GM18873 (cell line): ENCODE results near the gene NRIP3.

Experiments used
- ATAC-seq: cut with Tn5 transposase; IDR thresholded peaks from one replicate; pipeline ENCODE4 v1.9.1; 2021; ENCODE audit warnings: mild to moderate bottlenecking, moderate library complexity, moderate number of reproducible peaks; ENCODE audit not compliant: unreplicated experiment, low FRiP score

NRIP3 gene

GRCh38 chr11:9003573-9004182, at the start of gene NRIP3:
TSS of gene NRIP3 (minus strand) at chr11:9004001. CDS start at chr11:9003935, 66 bp downstream.
- no peak for ATAC-seq

DNA sequence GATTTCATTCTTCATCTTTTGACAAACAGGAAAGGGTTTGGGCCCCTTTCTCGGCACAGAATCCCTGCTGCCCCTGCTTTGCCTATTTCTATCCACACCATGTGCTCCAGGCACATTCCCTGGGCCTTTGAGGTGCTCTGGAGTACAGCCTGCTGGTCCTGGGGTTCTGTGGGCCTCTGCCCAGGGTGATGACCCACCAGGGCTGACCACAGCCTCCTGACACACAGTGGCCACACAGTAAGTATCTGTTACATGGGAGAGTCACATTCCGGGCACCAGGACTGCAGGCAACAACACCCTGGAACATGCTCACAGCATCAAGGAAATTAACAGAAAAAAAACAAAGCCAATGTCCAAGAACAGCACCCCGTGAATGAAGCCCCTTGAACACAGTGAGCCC, 48.5 kb upstream of the NRIP3 start:
- no peak for ATAC-seq

GRCh38 chr11:9049959-9050358, 46.2 kb upstream of the NRIP3 start:
- ATAC-seq, result no peak

DNA sequence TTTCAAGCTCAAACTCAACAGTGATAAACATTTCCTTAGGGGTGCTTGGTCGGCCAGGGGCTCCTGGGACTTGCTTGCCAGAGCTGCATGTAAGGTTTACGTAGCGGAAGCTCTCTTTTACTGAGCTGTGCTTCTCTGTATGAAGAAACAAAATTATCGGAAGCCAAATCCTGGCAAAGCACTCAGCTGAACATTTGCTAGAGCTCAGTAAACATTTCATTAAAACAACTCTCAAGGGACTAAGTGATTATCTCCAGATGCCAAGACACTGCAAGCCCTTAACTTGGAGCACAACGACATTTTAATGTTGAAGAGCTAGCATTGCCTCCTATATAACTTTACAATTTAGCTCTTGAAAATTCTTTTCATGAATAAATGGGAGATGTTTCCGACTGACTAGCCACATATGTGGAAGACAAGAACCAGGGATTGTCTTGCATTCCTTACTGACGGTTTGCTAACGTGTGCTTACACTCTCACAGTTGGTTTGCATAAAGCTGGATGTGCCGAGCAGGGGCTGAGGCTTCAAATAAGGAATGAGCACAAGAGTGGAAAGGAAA, 44.2 kb upstream of the NRIP3 start:
- no peak for ATAC-seq

DNA sequence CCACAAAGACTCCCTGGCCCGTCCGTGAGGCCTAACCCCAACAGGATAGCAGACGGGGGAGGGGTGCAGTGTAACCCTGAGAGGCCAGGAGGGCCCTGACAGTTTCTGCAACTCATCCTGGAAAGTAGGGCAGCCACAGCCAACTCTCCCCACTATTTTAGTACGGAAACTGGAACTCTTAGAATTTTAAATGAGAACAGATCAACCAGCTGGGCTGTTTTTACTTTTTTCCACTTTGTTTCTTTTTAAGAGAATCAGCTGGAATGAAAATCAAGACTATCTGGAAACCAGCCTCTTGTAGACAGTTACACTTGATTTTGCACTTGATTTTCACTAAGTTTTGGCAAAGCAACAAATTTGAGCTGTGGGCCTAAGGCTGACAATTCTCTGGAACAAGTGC, 42.7 kb upstream of the NRIP3 start:
- ATAC-seq, result no peak

GRCh38 chr11:9042488-9042887, 38.7 kb upstream of the NRIP3 start:
- ATAC-seq, result no peak

- no peak for ATAC-seq
These were observed 37.9 kb upstream of the NRIP3 start for GRCh38 chr11:9041747-9042146.

- ATAC-seq, result no peak
These were observed 36.6 kb upstream of the NRIP3 start for GRCh38 chr11:9040410-9040809.

GRCh38 chr11:9039863-9040262, 36.1 kb upstream of the NRIP3 start:
- ATAC-seq, result no peak

GRCh38 chr11:9039198-9039597, 35.4 kb upstream of the NRIP3 start:
- no peak for ATAC-seq

DNA sequence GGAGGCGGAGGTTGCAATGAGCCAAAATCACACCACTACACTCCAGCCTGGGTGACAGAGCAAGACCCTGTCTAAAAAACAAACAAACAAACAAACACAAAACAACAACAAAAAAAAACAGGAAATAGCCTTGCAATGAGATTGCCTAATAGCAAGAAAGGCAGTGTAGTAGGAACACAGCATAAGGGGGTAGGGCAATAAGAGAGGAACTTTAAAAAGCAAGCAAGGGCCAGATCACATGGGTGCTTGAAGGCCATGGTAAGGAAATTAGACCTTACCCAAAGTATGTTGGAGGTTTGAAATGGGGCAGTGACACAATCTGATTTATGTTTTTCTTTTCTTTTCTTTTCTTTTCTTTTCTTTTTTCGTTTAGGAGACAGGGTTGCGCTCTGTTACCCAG, 34.7 kb upstream of the NRIP3 start:
- no peak for ATAC-seq

DNA sequence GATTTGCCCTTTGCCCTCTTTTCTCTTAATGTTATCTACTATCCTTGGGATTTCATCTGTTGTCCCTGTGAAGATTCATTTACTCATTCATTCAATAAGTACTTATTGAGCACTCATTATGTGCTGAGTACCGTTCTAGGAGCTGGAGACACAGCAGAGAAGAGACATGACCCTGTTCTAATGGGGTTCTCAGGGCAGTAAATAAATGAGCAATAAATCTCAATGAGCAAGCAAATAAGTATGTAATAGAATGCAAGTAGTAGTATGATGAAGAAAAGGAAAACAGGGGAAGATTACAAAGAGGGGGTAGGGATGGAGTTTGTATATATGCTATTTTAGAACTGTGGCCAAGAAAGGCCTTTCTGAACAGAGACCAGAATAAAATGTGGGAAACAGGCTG, 34.2 kb upstream of the NRIP3 start:
- ATAC-seq, result no peak

DNA sequence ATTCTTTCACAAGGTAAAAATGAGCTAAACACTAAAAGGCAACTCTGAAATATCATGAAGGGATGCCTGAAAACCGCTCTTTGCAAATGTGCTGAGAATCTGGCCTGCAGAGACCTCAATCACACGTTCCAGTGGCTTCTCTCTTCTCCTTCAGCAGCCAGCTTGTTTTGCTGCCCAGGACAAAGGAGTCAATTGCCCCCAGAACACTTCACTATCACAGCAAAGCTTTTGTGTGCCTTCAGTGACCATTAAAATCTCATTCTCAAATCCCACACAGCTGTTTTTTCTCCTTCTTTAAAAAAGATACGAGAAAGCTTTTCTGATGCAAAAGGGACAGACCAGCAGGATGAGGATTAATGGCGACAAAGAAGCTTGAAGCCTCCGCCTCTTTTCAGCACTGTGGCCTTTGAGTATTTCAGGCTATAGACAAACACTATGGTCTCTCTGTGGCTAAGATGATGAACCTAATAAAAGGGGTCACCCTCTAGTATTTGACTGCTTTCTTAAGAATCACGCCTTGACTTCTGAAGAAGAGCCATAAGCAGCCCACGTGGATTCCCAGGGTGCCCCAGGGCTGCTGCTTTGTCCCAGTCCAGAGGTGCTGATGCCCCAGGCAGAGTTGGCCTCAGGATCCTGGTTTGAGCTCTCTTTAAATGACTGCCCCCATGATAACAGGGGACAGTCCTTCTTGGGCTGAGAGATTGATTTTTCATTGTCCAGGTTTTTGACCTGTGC, 33.4 kb upstream of the NRIP3 start:
- no peak for ATAC-seq

DNA sequence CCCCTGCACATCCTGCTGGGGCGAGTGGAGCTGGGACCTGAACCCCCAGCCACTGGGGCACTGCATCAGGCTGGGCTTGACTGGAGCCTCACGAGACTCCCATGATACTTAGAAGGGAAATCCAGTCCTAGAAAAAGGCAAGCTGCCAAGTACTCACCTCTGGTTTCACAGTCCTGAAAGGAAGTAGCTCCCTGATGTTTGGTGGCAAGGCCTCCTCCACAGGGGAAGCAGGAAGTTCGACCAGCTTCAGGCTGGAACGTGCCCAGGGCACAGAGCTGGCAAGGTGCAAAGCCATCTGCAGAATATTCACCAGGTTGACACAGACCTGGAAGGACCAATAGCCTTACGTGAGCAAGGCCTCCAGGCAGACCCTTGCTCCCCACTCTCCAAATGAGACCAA, 26.8 kb upstream of the NRIP3 start:
- ATAC-seq, result no peak

DNA sequence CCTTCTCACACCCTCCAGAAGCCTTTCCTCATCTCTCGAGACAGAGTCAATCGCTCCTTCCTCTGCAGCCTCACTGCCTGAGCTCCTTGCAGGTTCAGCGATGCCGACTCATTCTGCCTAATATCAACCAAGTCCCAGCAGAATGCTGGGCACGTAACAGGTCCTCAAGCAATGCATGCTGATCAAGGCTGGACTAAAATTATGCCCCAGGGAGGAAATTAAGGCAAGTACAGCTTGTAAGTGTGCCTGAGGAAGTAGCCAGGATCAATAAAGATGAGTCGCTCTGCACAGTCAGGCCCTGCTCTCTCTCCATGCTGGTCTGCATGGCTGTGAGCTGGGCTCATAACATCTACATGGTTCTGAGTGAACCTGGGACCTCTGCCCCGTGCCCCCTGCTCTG, 25.6 kb upstream of the NRIP3 start:
- ATAC-seq, result no peak

- no peak for ATAC-seq
These were observed 24.8 kb upstream of the NRIP3 start for GRCh38 chr11:9028581-9028980.

DNA sequence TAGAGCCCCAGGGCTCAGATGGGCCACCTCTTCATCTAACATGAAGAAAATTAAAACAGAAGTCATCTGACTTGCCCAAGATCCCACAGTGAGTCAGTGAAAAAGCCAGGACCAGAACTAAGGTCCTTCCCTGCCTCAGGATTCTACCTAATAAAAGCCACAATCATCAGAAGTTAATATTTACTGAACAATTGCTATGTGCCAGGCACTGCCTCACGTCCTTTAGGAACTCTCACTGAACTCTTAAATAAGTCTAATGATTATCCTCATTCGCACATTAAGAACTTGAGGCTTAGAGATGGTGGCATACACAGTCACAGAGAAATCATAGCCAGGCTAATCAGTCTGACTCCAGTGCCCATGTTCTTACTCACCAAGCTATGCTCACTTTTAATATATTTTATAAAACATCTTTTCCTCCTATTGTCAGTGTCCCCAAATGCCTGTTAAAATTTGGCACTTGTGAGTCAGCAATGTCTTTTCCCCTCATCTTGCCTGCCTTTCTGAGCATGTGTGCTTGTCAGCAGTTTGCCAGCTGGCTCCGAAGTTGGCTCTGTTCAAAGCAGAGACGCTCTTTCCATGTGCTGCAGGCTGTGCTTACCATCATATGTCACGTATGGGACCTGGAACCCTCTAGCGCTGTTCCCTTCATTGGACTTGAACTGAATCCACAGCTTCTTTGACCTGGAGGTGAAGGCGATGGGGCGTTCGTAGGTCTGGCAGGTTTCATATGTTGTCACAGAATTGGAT, 21.5 kb upstream of the NRIP3 start:
- no peak for ATAC-seq

DNA sequence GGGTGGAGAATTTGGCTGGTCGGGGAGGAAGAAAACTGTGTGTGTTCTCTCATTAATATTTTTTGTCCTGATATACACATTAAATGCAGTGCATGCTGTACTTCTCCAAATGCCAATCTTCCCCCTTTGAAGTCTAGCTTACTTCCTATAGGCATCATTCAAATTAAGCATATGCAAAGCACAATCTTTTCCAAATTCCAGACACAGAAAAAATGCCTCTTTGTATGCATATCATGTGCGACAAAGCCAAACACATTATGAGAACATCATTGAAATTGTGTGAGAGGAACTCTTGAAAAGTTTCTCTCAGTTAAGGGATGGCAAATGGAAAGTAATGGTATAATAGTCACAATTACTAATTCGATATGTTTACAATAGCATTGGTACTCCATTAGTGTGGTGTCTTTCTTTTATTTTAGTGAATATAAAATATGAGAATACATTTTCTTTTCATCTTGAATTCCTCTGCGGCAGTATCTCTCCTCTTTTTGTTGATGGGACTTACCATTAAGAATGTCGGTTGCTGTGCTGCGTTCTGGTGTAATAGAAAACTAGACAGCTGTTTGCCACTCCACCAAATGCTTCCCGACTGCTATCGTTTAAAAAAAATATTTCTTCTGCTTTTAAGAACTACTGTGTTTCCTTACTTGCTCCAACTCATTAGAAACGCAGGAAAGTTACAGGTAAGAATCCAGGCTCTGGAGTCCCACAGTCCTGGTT, 19.3 kb upstream of the NRIP3 start:
- ATAC-seq, result no peak

DNA sequence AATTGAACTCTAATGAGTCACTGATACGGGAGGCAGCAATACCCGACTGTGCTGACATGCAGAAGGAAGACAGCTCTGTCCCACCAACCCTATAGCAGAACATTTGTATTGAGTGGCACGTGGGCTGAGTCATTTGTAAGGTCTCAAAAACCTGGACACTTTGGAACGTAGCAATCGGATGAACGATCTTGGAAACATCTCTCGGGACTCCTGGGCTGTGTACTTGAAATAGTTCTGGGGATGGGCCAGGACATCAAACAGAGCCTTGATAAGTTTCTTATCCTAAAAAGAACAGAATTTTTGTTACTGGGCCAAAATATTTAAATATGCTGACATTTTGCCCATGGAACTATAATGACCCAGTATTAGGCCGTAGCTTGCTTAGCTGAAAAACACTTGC, 17.1 kb upstream of the NRIP3 start:
- no peak for ATAC-seq

- ATAC-seq, result no peak
These were observed 16.1 kb upstream of the NRIP3 start for GRCh38 chr11:9019861-9020260.

DNA sequence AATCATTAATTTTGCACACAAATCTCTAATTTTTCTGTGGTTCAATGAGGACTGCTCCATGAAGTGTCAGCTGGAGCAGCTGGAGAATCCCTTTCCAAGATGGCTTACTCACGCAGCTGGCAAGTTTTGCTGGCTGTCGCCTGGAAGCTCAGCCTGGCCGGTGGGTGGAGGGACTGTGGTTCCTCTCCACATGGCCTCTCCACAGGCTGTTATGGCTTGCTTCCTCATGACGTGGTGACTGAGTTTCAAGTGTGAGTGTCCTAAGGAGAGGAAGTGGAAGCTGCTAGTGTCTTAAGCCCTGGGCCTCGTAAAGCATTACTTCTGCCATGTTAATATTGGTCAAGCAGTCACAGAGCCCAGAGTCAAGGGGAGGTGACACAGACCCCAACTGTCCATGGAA, 14.0 kb upstream of the NRIP3 start:
- no peak for ATAC-seq
